ENCODE data around the gene RBM27. TPM values are rescaled to one million over a fixed set of nuclear protein-coding genes. Genes with fewer than 3 reads are reported as not detected.
A peak's percentile ranks its signal among the peaks of the same experiment; 100 is the strongest.
"Not testable (repeated sequence)": the region's sequence is repeated elsewhere in the genome, so short reads cannot be mapped to it uniquely, and the experiment has no call there.

RBM27 gene
- total RNA-seq, 6 experiments from 2014 or later = 5.8 to 14.1 (median 9.8) TPM

DNA sequence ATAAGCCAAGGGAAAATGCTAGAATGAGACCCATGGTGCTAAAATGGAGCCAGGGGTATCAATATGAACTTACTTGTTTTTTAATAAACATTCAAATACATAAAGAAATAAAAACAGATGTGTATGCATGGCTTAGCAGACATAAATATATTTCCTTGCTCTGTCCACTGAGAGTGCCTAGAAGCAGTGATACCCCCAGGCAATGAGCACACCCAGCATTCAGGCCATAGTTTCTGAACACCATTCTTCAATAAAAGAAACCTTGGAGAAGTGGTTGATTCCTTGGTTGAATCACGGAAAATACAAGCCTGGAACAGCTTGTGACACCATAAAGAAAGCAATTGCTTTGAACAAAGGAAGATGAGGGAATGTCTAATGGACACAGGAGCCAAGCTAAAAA is 37.5 kb upstream of the RBM27 start:
- Histone ChIP-seq H3K4me3 (no peak overlapping the region), H3K36me3 (peaks cover 0 to 60% (median 28%) of the 10 kb centered on the region in 4 donors), H3K9me3 (no peaks in the 10 kb centered on the region), H3K27me3 (no peaks in the 10 kb centered on the region), H3K27ac (no peak overlapping the region), H3K4me1 (no peaks in the 10 kb centered on the region)
- WGBS (ENCODE audit: insufficient coverage, low coverage, low lambda C conversion rate, missing lambda C conversion rate) = 83% methylated on average over 1 of the region's 1 CpG
- no peak for TF ChIP-seq POLR2A (IDR thresholded peaks at IDR 0.05)
- TF ChIP-seq, protein P1, sequence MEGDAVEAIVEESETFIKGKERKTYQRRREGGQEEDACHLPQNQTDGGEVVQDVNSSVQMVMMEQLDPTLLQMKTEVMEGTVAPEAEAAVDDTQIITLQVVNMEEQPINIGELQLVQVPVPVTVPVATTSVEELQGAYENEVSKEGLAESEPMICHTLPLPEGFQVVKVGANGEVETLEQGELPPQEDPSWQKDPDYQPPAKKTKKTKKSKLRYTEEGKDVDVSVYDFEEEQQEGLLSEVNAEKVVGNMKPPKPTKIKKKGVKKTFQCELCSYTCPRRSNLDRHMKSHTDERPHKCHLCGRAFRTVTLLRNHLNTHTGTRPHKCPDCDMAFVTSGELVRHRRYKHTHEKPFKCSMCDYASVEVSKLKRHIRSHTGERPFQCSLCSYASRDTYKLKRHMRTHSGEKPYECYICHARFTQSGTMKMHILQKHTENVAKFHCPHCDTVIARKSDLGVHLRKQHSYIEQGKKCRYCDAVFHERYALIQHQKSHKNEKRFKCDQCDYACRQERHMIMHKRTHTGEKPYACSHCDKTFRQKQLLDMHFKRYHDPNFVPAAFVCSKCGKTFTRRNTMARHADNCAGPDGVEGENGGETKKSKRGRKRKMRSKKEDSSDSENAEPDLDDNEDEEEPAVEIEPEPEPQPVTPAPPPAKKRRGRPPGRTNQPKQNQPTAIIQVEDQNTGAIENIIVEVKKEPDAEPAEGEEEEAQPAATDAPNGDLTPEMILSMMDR (IDR thresholded peaks at IDR 0.05) = no peak
- DNase-seq (no peak), ATAC-seq (no peak)
- intact Hi-C loops (cut with DNase I) = no loop called here

DNA sequence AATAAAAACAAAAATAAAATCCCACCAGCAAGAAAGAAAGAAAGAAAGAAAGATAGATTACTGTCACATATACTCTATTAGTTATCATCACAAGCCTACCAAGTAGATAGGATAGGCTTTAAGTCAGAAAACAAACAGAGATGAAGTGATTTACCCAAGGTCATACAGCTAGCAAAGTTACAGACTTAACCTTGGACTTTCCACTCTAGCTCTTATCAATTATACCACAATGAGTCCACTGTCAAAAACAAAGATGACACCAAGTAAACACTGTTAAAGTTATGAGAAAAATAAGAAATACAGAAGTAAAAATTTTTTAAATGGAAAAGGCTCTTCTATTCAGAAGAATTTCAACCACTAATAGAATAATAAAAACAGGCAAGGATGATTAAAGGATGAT is 34.3 kb upstream of the RBM27 start:
- intact Hi-C loops (cut with DNase I) = no loop called here
- no peak for TF ChIP-seq POLR2A (IDR thresholded peaks at IDR 0.05)
- TF ChIP-seq, protein P1 (IDR thresholded peaks at IDR 0.05) = no peak
- peaks cover 0 to 59% (median 20%) of the 10 kb centered on the region in 4 donors for H3K36me3 ChIP-seq

DNA sequence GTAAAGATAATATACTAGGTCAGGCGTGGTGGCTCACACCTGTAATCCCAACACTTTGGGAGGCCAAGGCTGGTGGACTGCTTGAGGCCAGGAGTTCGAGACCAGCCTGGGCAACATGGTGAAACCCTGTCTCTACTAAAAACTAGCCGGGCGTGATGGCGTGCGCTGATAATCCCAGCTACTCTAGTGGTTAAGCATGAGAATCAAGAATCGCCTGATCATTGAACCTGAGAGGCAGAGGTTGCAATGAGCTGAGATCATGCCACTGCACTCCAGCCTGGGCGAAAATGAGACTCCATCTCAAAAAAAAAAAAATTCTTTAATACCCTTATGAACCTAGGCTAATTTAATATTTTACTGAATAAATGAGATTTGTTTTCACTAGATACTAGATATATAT is 30.4 kb upstream of the RBM27 start:
- not testable (repeated sequence) for ATAC-seq

More for the DNA sequence above, 34.3 kb upstream of the RBM27 start:
- no peak overlapping the region for H3K4me3 ChIP-seq
- no peaks in the 10 kb centered on the region for H3K27me3 ChIP-seq
- no peak overlapping the region for H3K27ac ChIP-seq
- H3K9me3 ChIP-seq = no peaks in the 10 kb centered on the region
- H3K4me1 ChIP-seq = no peaks in the 10 kb centered on the region
- no peak for ATAC-seq
- DNase-seq = no peak

DNA sequence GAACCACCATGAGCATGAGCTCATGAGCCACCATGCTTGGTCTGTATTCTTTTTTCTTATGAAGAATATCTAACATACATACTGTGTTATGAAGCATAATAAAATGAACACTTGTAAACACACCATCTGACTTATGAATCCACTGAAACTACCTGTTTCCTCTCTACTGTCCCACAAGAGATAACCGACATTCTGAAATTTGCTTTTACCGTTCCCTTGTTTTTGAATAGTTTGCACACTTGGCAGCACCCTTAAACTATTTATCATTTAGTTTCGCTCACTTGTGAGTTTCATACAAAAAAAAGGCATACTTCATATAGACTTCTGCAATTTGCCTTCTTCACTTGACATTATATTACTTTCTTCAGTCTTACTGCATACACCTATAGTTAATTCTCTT is 29.8 kb upstream of the RBM27 start:
- 78% methylated on average over 3 of the region's 3 CpGs for WGBS (ENCODE audit: insufficient coverage, low coverage, low lambda C conversion rate, missing lambda C conversion rate)
- Histone ChIP-seq H3K27ac (no peak overlapping the region), H3K36me3 (peaks cover 0 to 38% (median 11%) of the 10 kb centered on the region in 4 donors), H3K9me3 (no peaks in the 10 kb centered on the region), H3K4me3 (no peak overlapping the region), H3K27me3 (no peaks in the 10 kb centered on the region), H3K4me1 (no peaks in the 10 kb centered on the region)
- intact Hi-C loops (cut with DNase I) = no loop called here
- no peak for DNase-seq
- ATAC-seq = no peak
- TF ChIP-seq POLR2A (IDR thresholded peaks at IDR 0.05) = no peak

More for the DNA sequence above, 30.4 kb upstream of the RBM27 start:
- intact Hi-C loops (cut with DNase I); H3K27ac ChIP-seq; DNase-seq; H3K9me3 ChIP-seq; H3K4me1 ChIP-seq; H3K27me3 ChIP-seq; H3K4me3 ChIP-seq: not testable (repeated sequence)
- H3K36me3 ChIP-seq = peaks cover 0 to 44% (median 12%) of the 10 kb centered on the region in 4 donors
- 80% methylated on average over 5 of the region's 8 CpGs for WGBS (ENCODE audit: insufficient coverage, low coverage, low lambda C conversion rate, missing lambda C conversion rate)

DNA sequence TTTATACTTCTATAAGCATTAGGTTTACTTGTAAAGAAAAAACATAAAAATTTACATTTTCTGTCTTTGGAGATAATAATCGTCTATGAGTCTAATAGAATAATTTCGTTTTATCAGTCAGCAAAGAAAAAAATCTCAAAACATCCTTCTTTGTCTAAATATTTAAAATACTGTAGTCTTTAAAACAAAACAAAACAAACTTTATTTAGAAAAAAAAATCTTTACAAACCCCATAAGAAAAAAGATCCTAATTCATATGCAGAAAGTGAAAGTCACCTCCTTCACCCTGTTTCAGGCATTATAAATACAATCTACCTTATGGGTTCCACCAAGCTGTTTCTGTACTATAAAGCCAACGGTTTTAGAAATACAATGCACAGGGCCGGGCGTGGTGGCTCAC is 26.6 kb upstream of the RBM27 start:
- DNase-seq (no peak), ATAC-seq (no peak)
- Histone ChIP-seq H3K27ac (no peak overlapping the region), H3K4me3 (no peak overlapping the region), H3K36me3 (peaks cover 0 to 16% (median 4%) of the 10 kb centered on the region in 4 donors), H3K27me3 (no peaks in the 10 kb centered on the region), H3K4me1 (peaks cover 0 to 7% (median 2%) of the 10 kb centered on the region in 4 donors), H3K9me3 (no peaks in the 10 kb centered on the region)
- TF ChIP-seq, protein P1 (IDR thresholded peaks at IDR 0.05) = no peak
- TF ChIP-seq POLR2A (IDR thresholded peaks at IDR 0.05) = no peak
- WGBS (ENCODE audit: insufficient coverage, low coverage, low lambda C conversion rate, missing lambda C conversion rate) = 94% methylated on average over 5 of the region's 5 CpGs
- intact Hi-C loops (cut with DNase I) = no loop called here

DNA sequence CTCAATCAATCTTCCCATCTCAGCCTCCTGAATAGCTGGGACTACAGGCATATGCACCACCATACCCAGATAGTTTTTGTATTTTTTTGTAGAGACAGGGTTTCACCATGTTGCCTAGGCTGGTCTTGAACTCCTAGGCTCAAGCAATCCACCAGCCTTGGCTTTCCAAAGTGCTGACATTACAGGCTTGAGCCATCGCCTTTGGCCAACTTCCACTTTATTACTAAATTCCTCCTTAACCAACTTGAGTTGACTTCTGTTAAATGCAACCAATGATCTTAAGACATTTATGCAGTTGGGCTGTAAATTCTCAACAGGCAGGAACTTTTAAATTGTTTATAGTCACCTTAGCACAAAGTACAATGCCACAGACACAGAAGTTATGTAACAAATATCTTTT is 23.7 kb upstream of the RBM27 start:
- TF ChIP-seq, protein P1 (IDR thresholded peaks at IDR 0.05) = no peak
- no peak for TF ChIP-seq POLR2A (IDR thresholded peaks at IDR 0.05)
- intact Hi-C loops (cut with DNase I) = no loop called here

DNA sequence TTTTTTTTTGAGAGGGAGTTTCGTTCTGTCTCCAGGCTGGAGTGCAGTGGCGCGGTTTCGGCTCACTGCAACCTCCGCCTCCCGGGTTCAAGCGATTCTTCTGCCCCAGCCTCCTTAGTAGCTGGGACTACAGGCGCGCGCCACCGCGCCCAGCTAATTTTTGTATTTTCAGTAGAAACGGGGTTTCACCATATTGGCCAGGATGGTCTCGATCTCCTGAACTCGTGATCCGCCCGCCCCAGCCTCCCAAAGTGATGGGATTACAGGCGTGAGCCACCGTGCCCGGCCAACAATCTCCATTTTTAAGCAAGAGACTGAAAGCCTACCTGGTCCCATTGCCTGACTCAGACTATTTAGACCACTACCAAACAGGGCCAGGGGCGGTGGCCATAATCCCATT is 20.0 kb upstream of the RBM27 start:
- peak overlapping the region; percentile 74 to 93 (median 76) for H3K27ac ChIP-seq
- H3K36me3 ChIP-seq; intact Hi-C loops (cut with DNase I); H3K9me3 ChIP-seq; ATAC-seq; H3K4me1 ChIP-seq; H3K27me3 ChIP-seq: not testable (repeated sequence)
- H3K4me3 ChIP-seq = peak overlapping the region; percentile 56 to 73 (median 67)
- 97% methylated on average over 14 of the region's 21 CpGs for WGBS (ENCODE audit: insufficient coverage, low coverage, low lambda C conversion rate, missing lambda C conversion rate)
- peak in 1 of 3 donors; percentile 19 for DNase-seq

More for the DNA sequence above, 23.7 kb upstream of the RBM27 start:
- Histone ChIP-seq H3K36me3 (peaks cover 0 to 8% (median 3%) of the 10 kb centered on the region in 4 donors), H3K27ac (no peak overlapping the region), H3K27me3 (no peaks in the 10 kb centered on the region), H3K4me3 (no peak overlapping the region), H3K9me3 (no peaks in the 10 kb centered on the region), H3K4me1 (peaks cover 0 to 7% (median 2%) of the 10 kb centered on the region in 4 donors)
- ATAC-seq = no peak
- 78% methylated on average over 1 of the region's 1 CpG for WGBS (ENCODE audit: insufficient coverage, low coverage, low lambda C conversion rate, missing lambda C conversion rate)
- no peak for DNase-seq

Data from right lobe of liver (tissue), 6 donors.